Measurements from ENCODE around the gene TEKT4. TPM values are rescaled to one million over a fixed set of nuclear protein-coding genes. Genes with fewer than 3 reads are reported as not detected.
"Not testable (repeated sequence)": the region's sequence is repeated elsewhere in the genome, so short reads cannot be mapped to it uniquely, and the experiment has no call there.

The TEKT4 gene
- total RNA-seq, 1 donor from 2014 or later: 0.34 TPM

GRCh38 chr2:94881070-94881469, 9.8 kb downstream of the TEKT4 start:
- Mint-ChIP-seq H3K9me3 (ENCODE audit: low read depth) (no peaks in the 10 kb centered on the region), H3K4me1 (ENCODE audit: low read depth) (no peaks in the 10 kb centered on the region), H3K27me3 (peaks cover 9% of the 10 kb centered on the region), H3K36me3 (ENCODE audit: insufficient read depth) (no peaks in the 10 kb centered on the region), H3K4me3 (ENCODE audit: low read depth) (no peak overlapping the region), H3K27ac (no peak overlapping the region)
- TF ChIP-seq, protein P1, sequence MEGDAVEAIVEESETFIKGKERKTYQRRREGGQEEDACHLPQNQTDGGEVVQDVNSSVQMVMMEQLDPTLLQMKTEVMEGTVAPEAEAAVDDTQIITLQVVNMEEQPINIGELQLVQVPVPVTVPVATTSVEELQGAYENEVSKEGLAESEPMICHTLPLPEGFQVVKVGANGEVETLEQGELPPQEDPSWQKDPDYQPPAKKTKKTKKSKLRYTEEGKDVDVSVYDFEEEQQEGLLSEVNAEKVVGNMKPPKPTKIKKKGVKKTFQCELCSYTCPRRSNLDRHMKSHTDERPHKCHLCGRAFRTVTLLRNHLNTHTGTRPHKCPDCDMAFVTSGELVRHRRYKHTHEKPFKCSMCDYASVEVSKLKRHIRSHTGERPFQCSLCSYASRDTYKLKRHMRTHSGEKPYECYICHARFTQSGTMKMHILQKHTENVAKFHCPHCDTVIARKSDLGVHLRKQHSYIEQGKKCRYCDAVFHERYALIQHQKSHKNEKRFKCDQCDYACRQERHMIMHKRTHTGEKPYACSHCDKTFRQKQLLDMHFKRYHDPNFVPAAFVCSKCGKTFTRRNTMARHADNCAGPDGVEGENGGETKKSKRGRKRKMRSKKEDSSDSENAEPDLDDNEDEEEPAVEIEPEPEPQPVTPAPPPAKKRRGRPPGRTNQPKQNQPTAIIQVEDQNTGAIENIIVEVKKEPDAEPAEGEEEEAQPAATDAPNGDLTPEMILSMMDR (IDR thresholded peaks at IDR 0.05; ENCODE audit: unreplicated experiment): no peak
- DNase-seq (ENCODE audit: low spot score, unreplicated experiment): no peak

GRCh38 chr2:94890234-94890633, 19.0 kb downstream of the TEKT4 start:
- no peaks in the 10 kb centered on the region for H3K27me3 Mint-ChIP-seq
- no peak for DNase-seq (ENCODE audit: low spot score, unreplicated experiment)
- H3K4me1 Mint-ChIP-seq (ENCODE audit: low read depth): no peaks in the 10 kb centered on the region
- H3K4me3 Mint-ChIP-seq (ENCODE audit: low read depth): no peak overlapping the region
- TF ChIP-seq, protein P1 (IDR thresholded peaks at IDR 0.05; ENCODE audit: unreplicated experiment): no peak
- no peaks in the 10 kb centered on the region for H3K36me3 Mint-ChIP-seq (ENCODE audit: insufficient read depth)
- no peaks in the 10 kb centered on the region for H3K9me3 Mint-ChIP-seq (ENCODE audit: low read depth)
- H3K27ac Mint-ChIP-seq: no peak overlapping the region

DNA sequence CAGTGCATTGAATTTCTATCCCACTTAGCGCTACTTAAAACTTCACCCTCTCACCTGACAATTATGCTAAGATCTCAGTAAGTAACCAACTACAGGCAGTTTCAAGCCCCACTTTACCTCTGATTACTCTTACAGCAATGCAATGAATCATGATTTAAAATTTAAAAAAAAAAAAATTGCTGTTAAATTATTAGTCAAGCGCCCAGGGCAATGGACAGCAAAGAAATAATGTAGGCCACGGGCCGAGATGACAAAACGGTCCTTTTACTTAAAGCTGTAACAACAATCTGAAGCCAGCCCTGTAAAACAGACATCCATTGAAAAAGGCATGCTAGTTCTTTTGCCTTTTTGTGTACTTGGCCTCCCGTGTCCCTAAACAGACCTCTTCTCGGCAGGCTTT, 24.0 kb downstream of the TEKT4 start:
- H3K4me3 Mint-ChIP-seq (ENCODE audit: low read depth); H3K4me1 Mint-ChIP-seq (ENCODE audit: low read depth); DNase-seq (ENCODE audit: low spot score, unreplicated experiment); H3K27ac Mint-ChIP-seq; H3K9me3 Mint-ChIP-seq (ENCODE audit: low read depth); H3K27me3 Mint-ChIP-seq; H3K36me3 Mint-ChIP-seq (ENCODE audit: insufficient read depth): not testable (repeated sequence)

- not testable (repeated sequence) for DNase-seq (ENCODE audit: low spot score, unreplicated experiment); H3K27me3 Mint-ChIP-seq; H3K4me1 Mint-ChIP-seq (ENCODE audit: low read depth); H3K36me3 Mint-ChIP-seq (ENCODE audit: insufficient read depth); H3K27ac Mint-ChIP-seq; H3K4me3 Mint-ChIP-seq (ENCODE audit: low read depth)
- peaks cover 21% of the 10 kb centered on the region for H3K9me3 Mint-ChIP-seq (ENCODE audit: low read depth)
These were observed 35.7 kb downstream of the TEKT4 start for GRCh38 chr2:94906976-94907375.

DNA sequence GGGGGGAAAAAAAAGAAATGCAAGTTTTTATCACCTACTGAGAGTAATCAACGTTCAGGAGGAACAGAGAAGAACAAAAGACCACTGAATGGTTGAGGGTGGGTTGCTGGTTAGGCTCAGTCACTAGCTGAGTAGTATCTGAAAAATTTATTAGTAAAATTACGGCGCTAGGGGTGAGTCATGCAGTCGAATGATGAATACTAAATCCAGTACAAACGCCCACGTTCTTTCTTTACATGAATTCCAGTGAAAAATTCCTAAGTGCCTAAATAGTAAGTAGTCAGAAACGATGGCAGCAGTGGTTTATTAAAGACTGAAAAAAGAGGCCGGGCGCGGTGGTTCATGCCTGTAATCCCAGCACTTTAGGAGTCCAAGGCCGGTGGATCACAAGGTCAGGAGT, 52.0 kb downstream of the TEKT4 start:
- DNase-seq (ENCODE audit: low spot score, unreplicated experiment): no peak
- TF ChIP-seq, protein P1 (IDR thresholded peaks at IDR 0.05; ENCODE audit: unreplicated experiment): no peak
- Mint-ChIP-seq H3K4me1 (ENCODE audit: low read depth) (no peaks in the 10 kb centered on the region), H3K27me3 (no peaks in the 10 kb centered on the region), H3K27ac (no peak overlapping the region), H3K9me3 (ENCODE audit: low read depth) (peaks cover 28% of the 10 kb centered on the region), H3K36me3 (ENCODE audit: insufficient read depth) (no peaks in the 10 kb centered on the region), H3K4me3 (ENCODE audit: low read depth) (no peak overlapping the region)

DNA sequence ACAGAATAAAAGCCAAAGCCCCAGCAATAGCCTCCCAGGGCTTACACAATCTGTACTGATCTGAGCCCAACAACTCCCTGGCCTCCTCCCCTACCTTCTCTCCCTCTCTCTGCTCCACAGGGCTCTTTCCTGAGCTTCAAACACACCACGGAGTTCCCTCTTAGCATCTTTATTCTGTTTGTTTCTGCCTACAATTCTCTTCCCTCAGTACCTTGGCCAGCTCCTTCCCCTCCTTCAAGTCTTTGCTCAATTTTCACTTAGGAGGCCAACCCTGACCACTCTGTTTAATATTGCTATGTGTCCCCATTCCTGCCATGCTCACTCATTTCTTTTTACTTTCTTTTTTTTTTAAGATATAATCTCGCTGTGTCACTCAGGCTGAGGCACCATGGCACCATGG, 53.8 kb downstream of the TEKT4 start:
- not testable (repeated sequence) for H3K27me3 Mint-ChIP-seq; H3K4me1 Mint-ChIP-seq (ENCODE audit: low read depth); H3K36me3 Mint-ChIP-seq (ENCODE audit: insufficient read depth); H3K4me3 Mint-ChIP-seq (ENCODE audit: low read depth); H3K27ac Mint-ChIP-seq; DNase-seq (ENCODE audit: low spot score, unreplicated experiment)
- peaks cover 24% of the 10 kb centered on the region for H3K9me3 Mint-ChIP-seq (ENCODE audit: low read depth)

Other genes starting within 250 kb of the TEKT4 start
- not detected in 2 replicates for gene MAL, start 154.3 kb downstream of the TEKT4 start, total RNA-seq

All from progenitor cell of endocrine pancreas (in vitro differentiated cells).